ENCODE results near the gene MAGEB2.

GRCh38 chrX:30212172-30212571 lies 3.2 kb upstream of the MAGEB2 start:
- TF ChIP-seq CTCF (IDR thresholded peaks at IDR 0.05; ENCODE audit: extremely low read depth in 1 of 2, insufficient read depth in 1 of 2, low read depth in 1 of 2, low read length in 2 of 2) (no peak), FOS (IDR thresholded peaks at IDR 0.05; ENCODE audit: borderline replicate concordance, insufficient read depth, low read length) (no peak), MAX (IDR thresholded peaks at IDR 0.05; ENCODE audit: insufficient read depth, insufficient read length) (no peak), POLR2AphosphoS5 (IDR thresholded peaks at IDR 0.05; ENCODE audit: insufficient read depth, low read depth, low read length) (no peak), EZH2 (IDR thresholded peaks at IDR 0.05; ENCODE audit: borderline replicate concordance, low read depth, low read length, severe bottlenecking) (no peak), POLR2A (IDR thresholded peaks at IDR 0.05; ENCODE audit: low read depth, low read length) (no peak), JUN (IDR thresholded peaks at IDR 0.05; ENCODE audit: borderline replicate concordance, insufficient read depth, insufficient read length, low read depth) (no peak)

All from endothelial cell of umbilical vein (primary cell).